Gastroesophageal sphincter (tissue), 3 donors: ENCODE measurements around the gene LCP2.

Experiments
- EP300 ChIP-seq: sonication (generic); formaldehyde crosslinking; IDR thresholded peaks from one replicate; pipeline ENCODE4 v1.6.1; 2017; ENCODE audit warnings: antibody characterized with exemption, mild to moderate bottlenecking
- POLR2A ChIP-seq, 2 donors: fragments of 450-650 bp; IDR thresholded peaks; one replicate each; pipeline ENCODE4 v1.6.1; 2017; ENCODE audit warnings: antibody characterized with exemption in 2 of 2, mild to moderate bottlenecking in 2 of 2, moderate library complexity in 1 of 2
- POLR2AphosphoS5 ChIP-seq: sonication (generic); formaldehyde crosslinking; IDR thresholded peaks from one replicate; pipeline ENCODE4 v1.6.1; 2017; ENCODE audit warnings: antibody characterized with exemption
- TF ChIP-seq, protein P1 (sequence below), 4 experiments: fragments of 200-600 bp in 2 of 4; fragments of 450-650 bp in 2 of 4; sonication (generic) in 1 of 4; IDR thresholded peaks; one replicate each; pipeline ENCODE4 v1.5.1; 2017 to 2019; ENCODE audit warnings: antibody characterized with exemption in 4 of 4, mild to moderate bottlenecking in 2 of 4, moderate library complexity in 2 of 4

- TF ChIP-seq, protein P1, sequence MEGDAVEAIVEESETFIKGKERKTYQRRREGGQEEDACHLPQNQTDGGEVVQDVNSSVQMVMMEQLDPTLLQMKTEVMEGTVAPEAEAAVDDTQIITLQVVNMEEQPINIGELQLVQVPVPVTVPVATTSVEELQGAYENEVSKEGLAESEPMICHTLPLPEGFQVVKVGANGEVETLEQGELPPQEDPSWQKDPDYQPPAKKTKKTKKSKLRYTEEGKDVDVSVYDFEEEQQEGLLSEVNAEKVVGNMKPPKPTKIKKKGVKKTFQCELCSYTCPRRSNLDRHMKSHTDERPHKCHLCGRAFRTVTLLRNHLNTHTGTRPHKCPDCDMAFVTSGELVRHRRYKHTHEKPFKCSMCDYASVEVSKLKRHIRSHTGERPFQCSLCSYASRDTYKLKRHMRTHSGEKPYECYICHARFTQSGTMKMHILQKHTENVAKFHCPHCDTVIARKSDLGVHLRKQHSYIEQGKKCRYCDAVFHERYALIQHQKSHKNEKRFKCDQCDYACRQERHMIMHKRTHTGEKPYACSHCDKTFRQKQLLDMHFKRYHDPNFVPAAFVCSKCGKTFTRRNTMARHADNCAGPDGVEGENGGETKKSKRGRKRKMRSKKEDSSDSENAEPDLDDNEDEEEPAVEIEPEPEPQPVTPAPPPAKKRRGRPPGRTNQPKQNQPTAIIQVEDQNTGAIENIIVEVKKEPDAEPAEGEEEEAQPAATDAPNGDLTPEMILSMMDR (IDR thresholded peaks at IDR 0.05) = no peak
- TF ChIP-seq POLR2A (IDR thresholded peaks at IDR 0.05) = no peak
- TF ChIP-seq POLR2AphosphoS5 = peak; percentile 35
- TF ChIP-seq EP300 = no peak
These were observed 76.2 kb downstream of the LCP2 start for GRCh38 chr5:170221327-170221741.
